Mesenchymal stem cell (in vitro differentiated cells and primary cell): Measurements from ENCODE around the gene CTH.
"Not testable (repeated sequence)": the region's sequence is repeated elsewhere in the genome, so short reads cannot be mapped to it uniquely, and the experiment has no call there.

ENCODE experiments used
- DNase-seq: peaks from one replicate; pipeline ENCODE4 v3.0.0-alpha.2; 2013
- H2AFZ ChIP-seq: one replicate; pipeline ENCODE4 v1.6.1; 2013; ENCODE audit warnings: low read depth, mild to moderate bottlenecking, control low read depth, inconsistent platforms, low read length, moderate library complexity
- H2AK5ac ChIP-seq: 2 replicates; pipeline ENCODE4 v1.6.1; 2013; ENCODE audit warnings: low read length, moderate library complexity, mild to moderate bottlenecking, inconsistent platforms; ENCODE audit not compliant: severe bottlenecking
- H2BK120ac ChIP-seq: one replicate; pipeline ENCODE4 v1.6.1; 2013; ENCODE audit warnings: low read depth, mild to moderate bottlenecking, inconsistent platforms, low read length, moderate library complexity
- H2BK12ac ChIP-seq, 2 experiments: one replicate each; pipeline ENCODE4 v1.6.1; 2013; ENCODE audit warnings: inconsistent platforms in 2 of 2, low read length in 2 of 2, mild to moderate bottlenecking in 2 of 2, moderate library complexity in 2 of 2, control low read depth in 1 of 2
- H2BK15ac ChIP-seq: one replicate; pipeline ENCODE4 v1.6.1; 2013; ENCODE audit warnings: mild to moderate bottlenecking, low read depth, inconsistent platforms; ENCODE audit not compliant: poor library complexity, severe bottlenecking
- H2BK5ac ChIP-seq: 2 replicates; pipeline ENCODE4 v1.6.1; 2013; ENCODE audit warnings: low read depth, mild to moderate bottlenecking, low read length, control low read depth, inconsistent platforms; ENCODE audit not compliant: poor library complexity, severe bottlenecking
- H3K14ac ChIP-seq, 2 experiments: one replicate each; pipeline ENCODE4 v1.6.1; 2013; ENCODE audit warnings: inconsistent platforms in 2 of 2, low read length in 2 of 2, control low read depth in 1 of 2, mild to moderate bottlenecking in 1 of 2, moderate library complexity in 1 of 2
- H3K18ac ChIP-seq, 2 experiments: one replicate each; pipeline ENCODE4 v1.6.1; 2013; ENCODE audit warnings: inconsistent platforms in 2 of 2, low read length in 2 of 2, control low read depth in 1 of 2, low read depth in 1 of 2, mild to moderate bottlenecking in 1 of 2
- H3K23ac ChIP-seq, 2 experiments: one replicate each; pipeline ENCODE4 v1.6.1; 2013; ENCODE audit warnings: inconsistent platforms in 2 of 2, low read length in 2 of 2, mild to moderate bottlenecking in 2 of 2, moderate library complexity in 2 of 2, control low read depth in 1 of 2
- H3K27ac ChIP-seq: 2 replicates; pipeline ENCODE4 v1.5.1; 2013; ENCODE audit warnings: mild to moderate bottlenecking, moderate library complexity, low read length, control low read depth, inconsistent platforms; ENCODE audit not compliant: poor library complexity, severe bottlenecking
- H3K27me3 ChIP-seq, 2 experiments: 2 replicates each; pipeline versions ENCODE4 v1.6.1 to v1.7.0; 2013; ENCODE audit warnings: low read length in 2 of 2, mild to moderate bottlenecking in 2 of 2, moderate library complexity in 2 of 2, control low read depth in 1 of 2, inconsistent platforms in 1 of 2; ENCODE audit not compliant: control insufficient read depth in 1 of 2, insufficient read depth in 1 of 2
- H3K36me3 ChIP-seq, 2 experiments: 2 replicates each; pipeline versions ENCODE4 v1.6.1 to v1.7.0; 2013; ENCODE audit warnings: low read length in 2 of 2, control low read depth in 1 of 2, inconsistent platforms in 1 of 2, low read depth in 1 of 2, mild to moderate bottlenecking in 1 of 2; ENCODE audit not compliant: insufficient read depth in 2 of 2, control insufficient read depth in 1 of 2
- H3K4ac ChIP-seq, 2 experiments: one replicate each; pipeline ENCODE4 v1.6.1; 2013; ENCODE audit warnings: inconsistent platforms in 2 of 2, low read length in 2 of 2, mild to moderate bottlenecking in 2 of 2, moderate library complexity in 2 of 2, control low read depth in 1 of 2, low read depth in 1 of 2
- H3K4me1 ChIP-seq: 2 replicates; pipeline ENCODE4 v1.6.1; 2013; ENCODE audit warnings: low read depth, low read length, control low read depth; ENCODE audit not compliant: control insufficient read depth, insufficient read depth
- H3K4me2 ChIP-seq: 2 replicates; pipeline ENCODE4 v1.6.1; 2013; ENCODE audit warnings: low read length, mild to moderate bottlenecking, inconsistent platforms; ENCODE audit not compliant: poor library complexity, severe bottlenecking
- H3K4me3 ChIP-seq, 2 experiments: 2 replicates each; pipeline versions ENCODE4 v1.5.1 to v1.7.0; 2013; ENCODE audit warnings: low read length in 2 of 2, mild to moderate bottlenecking in 2 of 2, control low read depth in 1 of 2, low read depth in 1 of 2; ENCODE audit not compliant: insufficient read depth in 1 of 2
- H3K79me1 ChIP-seq: replicated peaks from 2 replicates; pipeline ENCODE4 v1.6.1; 2013; ENCODE audit warnings: mild to moderate bottlenecking, control low read depth, low read length, inconsistent platforms; ENCODE audit not compliant: poor library complexity, severe bottlenecking
- H3K9ac ChIP-seq: 2 replicates; pipeline ENCODE4 v1.7.0; 2013; ENCODE audit warnings: mild to moderate bottlenecking, low read length, moderate library complexity
- H3K9me3 ChIP-seq: 2 replicates; pipeline ENCODE4 v1.7.0; 2013; ENCODE audit warnings: mild to moderate bottlenecking, low read length; ENCODE audit not compliant: control insufficient read depth
- H4K8ac ChIP-seq: one replicate; pipeline ENCODE4 v1.6.1; 2013; ENCODE audit warnings: inconsistent platforms, mild to moderate bottlenecking, low read length, moderate library complexity
- H4K91ac ChIP-seq: one replicate; pipeline ENCODE4 v1.6.1; 2013; ENCODE audit warnings: mild to moderate bottlenecking, low read length, inconsistent platforms
- WGBS: methylation state at CpG from one replicate; pipeline ENCODE4 v1.1.7; 2013; ENCODE audit warnings: mixed read lengths; 5-methylcytosine and 5-hydroxymethylcytosine counted together

Gene CTH

GRCh38 chr1:70443739-70444138 is 32.7 kb downstream of the CTH start:
- H2BK15ac ChIP-seq, result no peak overlapping the region
- H3K4me1 ChIP-seq, result no peaks in the 10 kb centered on the region
- no peaks in the 10 kb centered on the region for H3K27me3 ChIP-seq
- H3K4ac ChIP-seq, result no peak overlapping the region
- no peak overlapping the region for H3K23ac ChIP-seq
- no peak overlapping the region for H4K8ac ChIP-seq
- no peak overlapping the region for H2BK120ac ChIP-seq
- WGBS, result no CpG with 5 or more reads among the region's 1 CpG
- no peak overlapping the region for H3K4me2 ChIP-seq
- H3K4me3 ChIP-seq, result no peak overlapping the region
- no peak overlapping the region for H2AFZ ChIP-seq
- no peaks in the 10 kb centered on the region for H3K36me3 ChIP-seq
- no peak overlapping the region for H2BK5ac ChIP-seq
- H3K14ac ChIP-seq, result no peak overlapping the region
- DNase-seq, result no peak
- no peak overlapping the region for H3K9ac ChIP-seq
- no peak overlapping the region for H4K91ac ChIP-seq
- H3K79me1 ChIP-seq, result no peaks in the 10 kb centered on the region
- H2BK12ac ChIP-seq, result no peak overlapping the region
- no peak overlapping the region for H3K18ac ChIP-seq
- H2AK5ac ChIP-seq, result no peak overlapping the region
- no peak overlapping the region for H3K27ac ChIP-seq
- H3K9me3 ChIP-seq, result no peaks in the 10 kb centered on the region

- H3K14ac ChIP-seq, result no peak overlapping the region
- H3K18ac ChIP-seq, result no peak overlapping the region
- H3K4ac ChIP-seq, result no peak overlapping the region
- H2BK5ac ChIP-seq, result no peak overlapping the region
- H3K79me1 ChIP-seq, result no peaks in the 10 kb centered on the region
- H3K27me3 ChIP-seq, result no peaks in the 10 kb centered on the region
- H3K4me2 ChIP-seq, result no peak overlapping the region
- H3K9me3 ChIP-seq, result no peaks in the 10 kb centered on the region
- H2AFZ ChIP-seq, result no peak overlapping the region
- H2BK120ac ChIP-seq, result no peak overlapping the region
- 91% methylated on average over 7 of the region's 8 CpGs for WGBS
- no peak for DNase-seq
- no peak overlapping the region for H3K9ac ChIP-seq
- H3K4me3 ChIP-seq, result no peak overlapping the region
- no peaks in the 10 kb centered on the region for H3K36me3 ChIP-seq
- H3K27ac ChIP-seq, result no peak overlapping the region
- H4K91ac ChIP-seq, result no peak overlapping the region
- H2BK12ac ChIP-seq, result no peak overlapping the region
- no peak overlapping the region for H2BK15ac ChIP-seq
- no peak overlapping the region for H2AK5ac ChIP-seq
- no peak overlapping the region for H4K8ac ChIP-seq
- H3K4me1 ChIP-seq, result no peaks in the 10 kb centered on the region
- H3K23ac ChIP-seq, result no peak overlapping the region
Observed at GRCh38 chr1:70449049-70449448, 38.0 kb downstream of the CTH start.

- H3K9me3 ChIP-seq, H3K9ac ChIP-seq, H4K8ac ChIP-seq, H3K23ac ChIP-seq, H2BK12ac ChIP-seq, H3K27me3 ChIP-seq, H3K79me1 ChIP-seq, H2BK5ac ChIP-seq, DNase-seq, H2BK15ac ChIP-seq, H2BK120ac ChIP-seq, H3K4ac ChIP-seq, H3K4me3 ChIP-seq, H3K14ac ChIP-seq, H3K36me3 ChIP-seq, H3K27ac ChIP-seq, H3K4me1 ChIP-seq, H4K91ac ChIP-seq, H2AFZ ChIP-seq, H3K4me2 ChIP-seq, H2AK5ac ChIP-seq, H3K18ac ChIP-seq: not testable (repeated sequence)
- 73% methylated on average over 3 of the region's 3 CpGs for WGBS
Observed at GRCh38 chr1:70452164-70452939, 41.3 kb downstream of the CTH start.

GRCh38 chr1:70455291-70455690 is 44.2 kb downstream of the CTH start:
- no peak overlapping the region for H2BK5ac ChIP-seq
- H3K27me3 ChIP-seq, result no peaks in the 10 kb centered on the region
- no peaks in the 10 kb centered on the region for H3K4me1 ChIP-seq
- H2AFZ ChIP-seq, result no peak overlapping the region
- H4K91ac ChIP-seq, result no peak overlapping the region
- H3K14ac ChIP-seq, result no peak overlapping the region
- H3K9ac ChIP-seq, result no peak overlapping the region
- WGBS, result 60% methylated on average over 1 of the region's 2 CpGs
- no peak overlapping the region for H3K27ac ChIP-seq
- H3K9me3 ChIP-seq, result no peaks in the 10 kb centered on the region
- H3K23ac ChIP-seq, result no peak overlapping the region
- H2BK15ac ChIP-seq, result no peak overlapping the region
- no peak overlapping the region for H3K4me3 ChIP-seq
- no peak overlapping the region for H3K4ac ChIP-seq
- DNase-seq, result no peak
- no peaks in the 10 kb centered on the region for H3K36me3 ChIP-seq
- H3K79me1 ChIP-seq, result no peaks in the 10 kb centered on the region
- no peak overlapping the region for H2AK5ac ChIP-seq
- H4K8ac ChIP-seq, result no peak overlapping the region
- no peak overlapping the region for H3K18ac ChIP-seq
- H2BK12ac ChIP-seq, result no peak overlapping the region
- no peak overlapping the region for H2BK120ac ChIP-seq
- no peak overlapping the region for H3K4me2 ChIP-seq
